GM23338 (cell line): Measurements from ENCODE around the gene MAD1L1.

Source experiments
- CREB1 ChIP-seq: fragments of 250-450 bp; sonication (Bioruptor Pico); IDR thresholded peaks from 2 replicates; pipeline ENCODE4 v1.5.0; 2020; ENCODE audit warnings: low read depth, mild to moderate bottlenecking, moderate library complexity
- EZH2 ChIP-seq: fragments of 200-600 bp; sonication (generic); IDR thresholded peaks from one replicate; pipeline ENCODE4 v1.8.0; 2017; ENCODE audit warnings: antibody characterized with exemption, mild to moderate bottlenecking, low read depth; ENCODE audit not compliant: unreplicated experiment
- EZH2phosphoT487 ChIP-seq: fragments of 200-600 bp; sonication (generic); IDR thresholded peaks from one replicate; pipeline ENCODE4 v1.8.1; 2018; ENCODE audit warnings: antibody characterized with exemption; ENCODE audit not compliant: unreplicated experiment
- JUNB ChIP-seq: IDR thresholded peaks from one replicate; pipeline ENCODE4 v1.6.1; 2016; ENCODE audit warnings: antibody characterized with exemption; ENCODE audit not compliant: unreplicated experiment
- POLR2AphosphoS5 ChIP-seq: IDR thresholded peaks from 2 replicates; pipeline ENCODE4 v1.6.1; 2016; ENCODE audit warnings: antibody characterized with exemption, low read depth
- ZNF331 ChIP-seq: fragments of 250-450 bp; sonication (Bioruptor Pico); IDR thresholded peaks from 2 replicates; pipeline ENCODE4 v1.5.0; 2020; ENCODE audit warnings: low read depth, mild to moderate bottlenecking, moderate library complexity
- TF ChIP-seq, protein P1 (sequence below), 2 experiments: fragments of 200-600 bp in 1 of 2; sonication (generic) in 1 of 2; conservative IDR thresholded peaks; 2 replicates each; pipeline versions ENCODE4 v1.5.1 to v1.6.1; 2016 to 2017; ENCODE audit warnings: antibody characterized with exemption in 2 of 2, low read depth in 2 of 2, mild to moderate bottlenecking in 2 of 2, moderate library complexity in 1 of 2
- TF ChIP-seq, protein P2 (sequence below): IDR thresholded peaks from one replicate; pipeline ENCODE4 v1.6.1; 2018; ENCODE audit warnings: antibody characterized with exemption; ENCODE audit not compliant: unreplicated experiment

DNA sequence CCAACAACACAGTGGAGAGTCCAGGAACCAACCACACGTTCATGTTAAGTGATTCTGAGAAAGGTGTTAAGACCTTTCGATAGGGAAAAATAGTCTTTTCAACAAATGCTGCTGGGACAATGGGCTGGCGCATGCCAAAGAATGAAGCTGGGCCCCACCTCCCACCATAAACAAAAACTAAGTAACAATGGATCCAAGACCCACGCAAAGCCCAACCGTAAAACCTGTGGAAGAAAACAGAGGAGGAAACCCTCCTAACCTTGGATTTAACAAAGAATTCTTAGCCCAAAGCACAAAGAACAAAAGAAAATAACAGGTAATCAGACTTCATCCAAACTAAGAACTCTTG, 289.8 kb downstream of the MAD1L1 start:
- TF ChIP-seq, protein P1, sequence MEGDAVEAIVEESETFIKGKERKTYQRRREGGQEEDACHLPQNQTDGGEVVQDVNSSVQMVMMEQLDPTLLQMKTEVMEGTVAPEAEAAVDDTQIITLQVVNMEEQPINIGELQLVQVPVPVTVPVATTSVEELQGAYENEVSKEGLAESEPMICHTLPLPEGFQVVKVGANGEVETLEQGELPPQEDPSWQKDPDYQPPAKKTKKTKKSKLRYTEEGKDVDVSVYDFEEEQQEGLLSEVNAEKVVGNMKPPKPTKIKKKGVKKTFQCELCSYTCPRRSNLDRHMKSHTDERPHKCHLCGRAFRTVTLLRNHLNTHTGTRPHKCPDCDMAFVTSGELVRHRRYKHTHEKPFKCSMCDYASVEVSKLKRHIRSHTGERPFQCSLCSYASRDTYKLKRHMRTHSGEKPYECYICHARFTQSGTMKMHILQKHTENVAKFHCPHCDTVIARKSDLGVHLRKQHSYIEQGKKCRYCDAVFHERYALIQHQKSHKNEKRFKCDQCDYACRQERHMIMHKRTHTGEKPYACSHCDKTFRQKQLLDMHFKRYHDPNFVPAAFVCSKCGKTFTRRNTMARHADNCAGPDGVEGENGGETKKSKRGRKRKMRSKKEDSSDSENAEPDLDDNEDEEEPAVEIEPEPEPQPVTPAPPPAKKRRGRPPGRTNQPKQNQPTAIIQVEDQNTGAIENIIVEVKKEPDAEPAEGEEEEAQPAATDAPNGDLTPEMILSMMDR (conservative IDR thresholded peaks at IDR 0.05; ENCODE audit: low read depth in 2 of 2) = no peak
- no peak for TF ChIP-seq EZH2
- TF ChIP-seq, protein P2, sequence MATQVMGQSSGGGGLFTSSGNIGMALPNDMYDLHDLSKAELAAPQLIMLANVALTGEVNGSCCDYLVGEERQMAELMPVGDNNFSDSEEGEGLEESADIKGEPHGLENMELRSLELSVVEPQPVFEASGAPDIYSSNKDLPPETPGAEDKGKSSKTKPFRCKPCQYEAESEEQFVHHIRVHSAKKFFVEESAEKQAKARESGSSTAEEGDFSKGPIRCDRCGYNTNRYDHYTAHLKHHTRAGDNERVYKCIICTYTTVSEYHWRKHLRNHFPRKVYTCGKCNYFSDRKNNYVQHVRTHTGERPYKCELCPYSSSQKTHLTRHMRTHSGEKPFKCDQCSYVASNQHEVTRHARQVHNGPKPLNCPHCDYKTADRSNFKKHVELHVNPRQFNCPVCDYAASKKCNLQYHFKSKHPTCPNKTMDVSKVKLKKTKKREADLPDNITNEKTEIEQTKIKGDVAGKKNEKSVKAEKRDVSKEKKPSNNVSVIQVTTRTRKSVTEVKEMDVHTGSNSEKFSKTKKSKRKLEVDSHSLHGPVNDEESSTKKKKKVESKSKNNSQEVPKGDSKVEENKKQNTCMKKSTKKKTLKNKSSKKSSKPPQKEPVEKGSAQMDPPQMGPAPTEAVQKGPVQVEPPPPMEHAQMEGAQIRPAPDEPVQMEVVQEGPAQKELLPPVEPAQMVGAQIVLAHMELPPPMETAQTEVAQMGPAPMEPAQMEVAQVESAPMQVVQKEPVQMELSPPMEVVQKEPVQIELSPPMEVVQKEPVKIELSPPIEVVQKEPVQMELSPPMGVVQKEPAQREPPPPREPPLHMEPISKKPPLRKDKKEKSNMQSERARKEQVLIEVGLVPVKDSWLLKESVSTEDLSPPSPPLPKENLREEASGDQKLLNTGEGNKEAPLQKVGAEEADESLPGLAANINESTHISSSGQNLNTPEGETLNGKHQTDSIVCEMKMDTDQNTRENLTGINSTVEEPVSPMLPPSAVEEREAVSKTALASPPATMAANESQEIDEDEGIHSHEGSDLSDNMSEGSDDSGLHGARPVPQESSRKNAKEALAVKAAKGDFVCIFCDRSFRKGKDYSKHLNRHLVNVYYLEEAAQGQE = no peak
- no peak for TF ChIP-seq EZH2phosphoT487
- no peak for TF ChIP-seq POLR2AphosphoS5
- no peak for TF ChIP-seq CREB1
- no peak for TF ChIP-seq JUNB
- TF ChIP-seq ZNF331 (CRISPR knock-in tag) = no peak
